Right lobe of liver (tissue), 4 donors: ENCODE results near the gene NEK9.

Source experiments
- CTCF ChIP-seq, 4 donors: fragments of 200-600 bp in 3 of 4; fragments of 450-650 bp in 1 of 4; IDR thresholded peaks; one replicate each; pipeline versions ENCODE4 v1.5.1 to v1.8.0; 2016 to 2022; ENCODE audit warnings: antibody characterized with exemption in 4 of 4, mild to moderate bottlenecking in 2 of 4
- POLR2A ChIP-seq: fragments of 450-650 bp; IDR thresholded peaks from one replicate; pipeline ENCODE4 v1.6.1; 2017; ENCODE audit warnings: antibody characterized with exemption, mild to moderate bottlenecking
- donor health status: DM: no; HTN: no; CAD: no.
- donor health status: DM: no; HTN: no; CAD: no.
- donor health status: DM: no; HTN: yes; CAD: no.

GRCh38 chr14:75128596-75128990, 1.7 kb upstream of the NEK9 start:
- TF ChIP-seq CTCF (IDR thresholded peaks at IDR 0.05) (no peak), POLR2A (no peak)
